Osteoblast (primary cell): ENCODE data around the gene FRMD4B. TPM values are rescaled to one million over a fixed set of nuclear protein-coding genes. Genes with fewer than 3 reads are reported as not detected.
A peak's percentile ranks its signal among the peaks of the same experiment; 100 is the strongest.
"Not testable (repeated sequence)": the region's sequence is repeated elsewhere in the genome, so short reads cannot be mapped to it uniquely, and the experiment has no call there.

Source experiments
- DNase-seq: peaks from one replicate; pipeline ENCODE4 v3.0.0; 2011; ENCODE audit warnings: low spot score, mixed read lengths; ENCODE audit not compliant: insufficient read length; ENCODE audit errors: missing footprints
- H2AFZ ChIP-seq: 2 replicates; pipeline ENCODE4 v1.6.0; 2011; ENCODE audit warnings: mild to moderate bottlenecking, low read length
- H3K27ac ChIP-seq: 2 replicates; pipeline ENCODE4 v1.5.1; 2011; ENCODE audit warnings: mild to moderate bottlenecking, low read depth, low read length, moderate library complexity
- H3K27me3 ChIP-seq: 2 replicates; pipeline ENCODE4 v1.6.0; 2012; ENCODE audit warnings: mild to moderate bottlenecking, control low read depth, inconsistent platforms, low read length, moderate library complexity; ENCODE audit not compliant: insufficient read depth
- H3K36me3 ChIP-seq: 2 replicates; pipeline ENCODE4 v1.5.1; 2011; ENCODE audit warnings: mild to moderate bottlenecking, low read length, control low read depth, moderate library complexity; ENCODE audit not compliant: insufficient read depth
- H3K4me1 ChIP-seq: 2 replicates; pipeline ENCODE4 v1.5.1; 2011; ENCODE audit warnings: mild to moderate bottlenecking, low read length, control low read depth, moderate library complexity; ENCODE audit not compliant: insufficient read depth
- H3K4me2 ChIP-seq: 2 replicates; pipeline ENCODE4 v1.6.0; 2011; ENCODE audit warnings: mild to moderate bottlenecking, low read length; ENCODE audit not compliant: insufficient read depth
- H3K4me3 ChIP-seq: fragments of 200-600 bp; sonication (generic); 3 replicates; pipeline ENCODE4 v1.5.1; 2012; ENCODE audit warnings: mild to moderate bottlenecking, low read length, inconsistent platforms; ENCODE audit not compliant: insufficient read depth
- H3K79me2 ChIP-seq: 2 replicates; pipeline ENCODE4 v1.6.0; 2012; ENCODE audit warnings: mild to moderate bottlenecking, low read length, control low read depth, inconsistent platforms; ENCODE audit not compliant: insufficient read depth
- H3K9me3 ChIP-seq: 2 replicates; pipeline ENCODE4 v1.5.1; 2011; ENCODE audit warnings: low read depth, low read length, control low read depth
- H4K20me1 ChIP-seq: 2 replicates; pipeline ENCODE4 v1.6.0; 2012; ENCODE audit warnings: mild to moderate bottlenecking, low read length, control low read depth; ENCODE audit not compliant: insufficient read depth
- CTCF ChIP-seq: IDR thresholded peaks from 2 replicates; pipeline ENCODE4 v1.5.1; 2011; ENCODE audit warnings: mild to moderate bottlenecking, low read depth, low read length, moderate library complexity; ENCODE audit errors: extremely low read depth
- total RNA-seq: library from RNA; depleted of rRNA; stranded (reverse); fragments of >200 nt; gene quantifications from 2 replicates; pipeline ENCODE4 v1.2.3, GENCODE V29; 2012

The FRMD4B gene
- total RNA-seq, 1 donor: 0.72 TPM

GRCh38 chr3:69235882-69236281 is 150.0 kb downstream of the FRMD4B start:
- H3K27me3 ChIP-seq: peaks cover 18% of the 10 kb centered on the region
- no peak for TF ChIP-seq CTCF

GRCh38 chr3:69235227-69235626 is 150.7 kb downstream of the FRMD4B start:
- not testable (repeated sequence) for H3K79me2 ChIP-seq, H3K27ac ChIP-seq, H3K36me3 ChIP-seq, H3K4me3 ChIP-seq, H3K4me2 ChIP-seq, H3K9me3 ChIP-seq, DNase-seq, H3K4me1 ChIP-seq, H2AFZ ChIP-seq, H4K20me1 ChIP-seq
- peaks cover 18% of the 10 kb centered on the region for H3K27me3 ChIP-seq

More at GRCh38 chr3:69235882-69236281, 150.0 kb downstream of the FRMD4B start:
- Histone ChIP-seq H2AFZ (no peak overlapping the region), H3K36me3 (no peaks in the 10 kb centered on the region), H3K27ac (no peak overlapping the region), H3K9me3 (no peaks in the 10 kb centered on the region), H4K20me1 (no peaks in the 10 kb centered on the region), H3K79me2 (no peaks in the 10 kb centered on the region), H3K4me3 (no peak overlapping the region), H3K4me2 (no peak overlapping the region), H3K4me1 (no peaks in the 10 kb centered on the region)
- no peak for DNase-seq

- Histone ChIP-seq H3K27me3 (peaks cover 16% of the 10 kb centered on the region), H3K4me1 (no peaks in the 10 kb centered on the region), H3K4me3 (no peak overlapping the region), H3K9me3 (no peaks in the 10 kb centered on the region), H3K4me2 (no peak overlapping the region), H3K27ac (no peak overlapping the region), H4K20me1 (no peaks in the 10 kb centered on the region), H2AFZ (no peak overlapping the region), H3K79me2 (no peaks in the 10 kb centered on the region), H3K36me3 (no peaks in the 10 kb centered on the region)
- no peak for TF ChIP-seq CTCF
- DNase-seq: no peak
Observed at GRCh38 chr3:69232482-69232881, 153.4 kb downstream of the FRMD4B start.

GRCh38 chr3:69231929-69232440 is 153.9 kb downstream of the FRMD4B start:
- TF ChIP-seq CTCF: no peak
- DNase-seq: no peak
- Histone ChIP-seq H3K4me2 (no peak overlapping the region), H3K27ac (no peak overlapping the region), H3K9me3 (no peaks in the 10 kb centered on the region), H3K36me3 (no peaks in the 10 kb centered on the region), H3K27me3 (peaks cover 16% of the 10 kb centered on the region), H3K4me1 (no peaks in the 10 kb centered on the region), H2AFZ (no peak overlapping the region), H3K79me2 (no peaks in the 10 kb centered on the region), H4K20me1 (no peaks in the 10 kb centered on the region), H3K4me3 (peak overlapping the region; percentile 16)
